Stimulated activated CD4-positive, alpha-beta T cell treated with anti-CD3 and anti-CD28 coated beads, TNF-alpha, amount 100 ng/mL, for 48 hours (primary cell): ENCODE results near the gene CACNA1C.
"Not testable (repeated sequence)": the region's sequence is repeated elsewhere in the genome, so short reads cannot be mapped to it uniquely, and the experiment has no call there.

Source experiments
- DNase-seq, 3 donors: peaks; one replicate each; pipeline ENCODE4 v3.0.0-alpha.2; 2020; ENCODE audit warnings: low read depth in 3 of 3

CACNA1C gene

GRCh38 chr12:2112401-2112800 is 59.6 kb downstream of the CACNA1C start:
- no peak for DNase-seq

- DNase-seq, result no peak
Observed at GRCh38 chr12:2113119-2113912, 60.5 kb downstream of the CACNA1C start.

GRCh38 chr12:2114071-2114470 is 61.3 kb downstream of the CACNA1C start:
- DNase-seq, result no peak

- no peak for DNase-seq
Observed at GRCh38 chr12:2115101-2115845, 62.5 kb downstream of the CACNA1C start.

GRCh38 chr12:2117541-2117940 is 64.8 kb downstream of the CACNA1C start:
- no peak for DNase-seq

GRCh38 chr12:2118061-2118460 is 65.3 kb downstream of the CACNA1C start:
- no peak for DNase-seq

- no peak for DNase-seq
Observed at GRCh38 chr12:2118481-2119255, 65.9 kb downstream of the CACNA1C start.

GRCh38 chr12:2119266-2119665 is 66.5 kb downstream of the CACNA1C start:
- DNase-seq, result no peak

- DNase-seq, result no peak
Observed at GRCh38 chr12:2120982-2121758, 68.4 kb downstream of the CACNA1C start.

- DNase-seq, result no peak
Observed at GRCh38 chr12:2124466-2125023, 71.8 kb downstream of the CACNA1C start.

GRCh38 chr12:2125651-2126522 is 73.1 kb downstream of the CACNA1C start:
- DNase-seq, result no peak

GRCh38 chr12:2126676-2127406 is 74.1 kb downstream of the CACNA1C start:
- DNase-seq, result no peak

GRCh38 chr12:2129076-2129475 is 76.3 kb downstream of the CACNA1C start:
- no peak for DNase-seq

GRCh38 chr12:2135661-2136418 is 83.1 kb downstream of the CACNA1C start:
- DNase-seq, result not testable (repeated sequence)

GRCh38 chr12:2136901-2137300 is 84.1 kb downstream of the CACNA1C start:
- DNase-seq, result no peak

- no peak for DNase-seq
Observed at GRCh38 chr12:2137711-2138110, 84.9 kb downstream of the CACNA1C start.

- no peak for DNase-seq
Observed at GRCh38 chr12:2138294-2138693, 85.5 kb downstream of the CACNA1C start.

- DNase-seq, result no peak
Observed at GRCh38 chr12:2138871-2139308, 86.1 kb downstream of the CACNA1C start.

- DNase-seq, result no peak
Observed at GRCh38 chr12:2139651-2140050, 86.9 kb downstream of the CACNA1C start.
